ENCODE data around the gene SMIM17.

GRCh38 chr19:56595548-56595899, 47.4 kb upstream of the SMIM17 start:
- TF ChIP-seq CEBPB (IDR thresholded peaks at IDR 0.05; ENCODE audit: low read depth, low read length) (no peak), RAD21 (IDR thresholded peaks at IDR 0.05; ENCODE audit: low read length) (no peak), CTCF (conservative IDR thresholded peaks at IDR 0.05; ENCODE audit: low read depth, low read length) (no peak), MAFK (IDR thresholded peaks at IDR 0.05; ENCODE audit: low read depth, low read length) (no peak), POLR2A (IDR thresholded peaks at IDR 0.05; ENCODE audit: low read depth, low read length) (no peak), SMC3 (IDR thresholded peaks at IDR 0.05; ENCODE audit: low read depth, low read length) (no peak), FOS (IDR thresholded peaks at IDR 0.05; ENCODE audit: low read depth, low read length) (no peak), MAZ (IDR thresholded peaks at IDR 0.05; ENCODE audit: borderline replicate concordance, low read depth, low read length) (no peak), ELK1 (IDR thresholded peaks at IDR 0.05; ENCODE audit: borderline replicate concordance, low read depth, low read length) (no peak), MXI1 (IDR thresholded peaks at IDR 0.05; ENCODE audit: borderline replicate concordance, low read depth, low read length) (no peak), NFE2L2 (IDR thresholded peaks at IDR 0.05; ENCODE audit: low read depth, low read length) (no peak)

All from IMR-90 (cell line).